NCI-H1092 treated with DMSO at 0.1 percent for 48 hours (cell line): ENCODE results near the gene FGF1.

Experiments used
- DNase-seq: peaks from one replicate; lab custom pipeline; 2025; lab: John Stamatoyannopoulos, UW

Gene FGF1

DNA sequence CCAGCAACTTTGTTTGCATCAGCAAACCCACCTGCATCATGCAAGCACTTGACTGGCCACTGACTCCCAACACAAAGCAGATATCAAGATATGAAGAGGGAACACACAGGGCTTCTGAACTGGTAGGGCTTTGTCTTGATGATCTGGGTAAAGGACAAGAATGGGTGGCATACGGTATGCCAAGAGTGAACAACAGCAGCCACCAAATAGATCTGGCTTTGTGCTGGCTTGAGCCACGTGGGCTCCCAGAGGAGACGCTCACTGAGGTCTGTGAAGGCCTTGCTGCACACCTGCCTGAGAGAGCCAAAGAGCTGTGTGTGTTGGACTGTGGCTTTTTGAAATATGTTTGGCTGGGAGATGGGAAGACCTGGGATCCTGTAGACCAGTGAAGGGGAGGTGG lies 43.5 kb downstream of the FGF1 start:
- no peak for DNase-seq

DNA sequence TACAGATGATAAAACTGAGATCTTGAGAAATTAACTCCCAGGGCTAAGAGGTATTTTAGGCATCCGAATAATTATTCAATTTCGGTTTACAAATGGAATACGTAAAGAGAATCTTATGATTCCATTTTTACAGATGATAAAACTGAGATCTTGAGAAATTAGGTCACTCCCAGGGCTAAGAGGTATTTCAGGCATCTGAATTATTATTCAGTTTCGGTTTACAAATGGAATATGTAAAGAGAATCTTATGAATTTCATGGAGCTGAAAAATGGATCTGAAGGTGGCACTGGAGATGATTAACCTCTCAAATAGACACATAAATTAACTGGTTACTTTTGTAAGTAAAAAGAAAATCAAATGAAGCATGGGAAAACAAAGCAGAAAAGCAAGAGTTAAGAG lies 44.2 kb downstream of the FGF1 start:
- DNase-seq: no peak

DNA sequence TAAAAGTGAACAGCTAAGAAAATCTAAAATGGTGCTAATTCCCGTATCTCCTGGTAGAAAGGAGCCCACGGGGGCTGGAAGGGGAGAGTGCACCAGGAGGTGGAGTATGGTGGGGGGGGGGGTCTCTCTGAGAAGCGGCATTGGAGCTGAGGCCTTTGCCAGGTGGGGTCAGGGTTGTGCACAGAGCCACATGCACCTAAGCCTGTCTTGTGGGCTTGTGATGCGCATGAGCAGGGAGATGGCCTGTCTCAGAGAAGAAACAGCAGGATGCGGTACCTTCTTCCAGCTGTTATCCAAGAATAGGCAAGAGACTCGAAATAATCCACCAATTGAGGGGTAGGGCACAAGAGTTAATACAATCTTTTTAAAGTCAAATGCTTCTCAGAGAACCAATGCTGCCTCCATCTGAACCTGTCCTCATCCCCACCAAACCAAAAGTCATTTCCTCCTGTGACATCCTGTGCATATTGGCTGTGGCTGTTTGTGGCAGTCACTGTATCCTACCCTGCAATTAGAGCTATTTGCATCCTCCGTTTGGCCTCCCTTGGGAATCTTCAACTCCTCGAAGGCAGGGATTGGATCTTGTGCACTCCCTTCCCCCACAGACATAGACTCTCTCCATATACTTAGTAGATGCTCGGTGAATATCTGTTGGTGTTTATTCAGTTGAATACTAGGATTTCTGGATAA lies 45.4 kb downstream of the FGF1 start:
- DNase-seq: no peak

DNA sequence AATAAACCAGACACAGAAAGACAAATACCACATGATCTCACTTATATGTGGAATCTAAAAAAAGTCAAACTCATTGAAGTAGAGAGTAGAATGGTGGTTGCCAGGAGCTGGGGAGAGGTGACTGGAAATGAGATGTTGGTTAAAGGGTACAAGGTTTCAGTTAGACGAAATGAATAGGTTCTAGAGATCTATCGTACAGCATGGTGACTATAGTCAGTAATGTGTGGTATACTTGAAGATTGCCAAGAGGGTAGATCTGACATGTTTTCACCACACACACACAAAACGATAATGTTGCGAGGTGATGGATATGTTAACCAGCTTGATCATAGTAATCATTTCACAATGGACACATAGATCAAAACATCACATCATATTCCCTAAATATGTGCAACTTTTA lies 46.4 kb downstream of the FGF1 start:
- no peak for DNase-seq

DNA sequence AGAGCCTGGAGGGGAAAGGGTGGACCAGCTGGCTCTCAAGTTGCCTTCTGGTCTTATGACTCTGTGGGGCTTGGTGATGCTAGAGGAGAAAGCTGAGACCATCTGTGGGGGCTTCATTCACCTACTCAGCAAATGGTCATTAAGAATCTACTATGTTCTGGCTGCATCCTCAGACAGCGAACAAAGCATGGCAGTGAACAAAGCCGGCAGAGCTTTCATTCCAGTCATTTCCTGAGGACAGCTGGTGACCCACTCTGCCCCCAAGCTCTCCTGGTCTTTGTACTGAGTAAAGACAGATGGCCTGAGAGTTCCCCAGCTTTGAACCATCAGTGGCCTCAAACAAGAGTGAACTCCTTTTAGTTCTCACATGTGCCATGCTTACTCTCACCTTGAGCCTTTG lies 48.0 kb downstream of the FGF1 start:
- DNase-seq: no peak

DNA sequence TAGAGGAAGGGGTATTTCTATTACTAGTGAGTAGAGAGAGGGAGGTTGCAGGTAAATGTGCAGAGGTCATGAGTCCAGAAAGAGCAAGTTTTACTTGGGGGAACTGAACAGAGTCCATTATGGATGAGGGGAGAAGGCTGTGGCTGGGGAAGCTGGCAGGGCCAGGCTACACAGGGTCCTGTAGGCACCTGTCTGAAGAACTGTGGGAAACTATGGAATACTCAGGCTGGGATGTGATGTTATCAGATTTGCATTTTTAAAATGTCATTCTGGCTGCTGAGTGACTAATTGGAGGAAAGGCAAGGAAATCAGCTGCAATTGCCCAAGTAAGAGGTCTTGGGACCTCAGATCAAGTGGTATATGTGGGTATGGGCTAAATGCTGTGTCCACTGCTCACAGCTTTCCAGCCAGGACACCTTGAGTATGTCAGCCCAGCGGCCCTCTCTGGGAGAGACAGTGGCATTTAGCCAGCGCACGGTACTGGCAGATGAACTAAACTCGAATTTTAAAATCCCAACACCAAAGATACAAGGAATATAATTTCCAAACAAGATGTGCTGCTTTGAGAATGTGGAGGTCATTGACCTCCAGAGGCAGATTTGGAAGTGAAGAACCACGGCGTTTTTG lies 49.1 kb downstream of the FGF1 start:
- DNase-seq: no peak

DNA sequence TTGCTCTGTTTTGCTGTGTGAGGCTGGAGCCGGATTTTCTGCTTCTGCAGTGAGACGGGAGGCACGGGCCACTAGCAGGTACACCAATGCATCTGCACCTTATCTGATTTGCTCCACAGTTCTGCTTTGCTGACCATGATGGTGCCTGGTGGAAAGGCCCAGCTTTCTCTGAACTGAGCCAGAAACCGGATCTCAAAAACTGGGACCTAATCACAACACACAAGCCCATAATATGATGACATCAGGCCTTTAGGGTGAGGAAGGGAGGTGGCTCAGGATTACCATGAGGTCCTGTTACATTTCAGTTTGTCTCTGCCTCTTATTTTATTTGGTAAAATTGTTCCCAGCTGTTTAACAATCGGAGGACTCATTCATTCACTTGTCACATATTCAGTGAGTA lies 49.8 kb downstream of the FGF1 start:
- DNase-seq: no peak

DNA sequence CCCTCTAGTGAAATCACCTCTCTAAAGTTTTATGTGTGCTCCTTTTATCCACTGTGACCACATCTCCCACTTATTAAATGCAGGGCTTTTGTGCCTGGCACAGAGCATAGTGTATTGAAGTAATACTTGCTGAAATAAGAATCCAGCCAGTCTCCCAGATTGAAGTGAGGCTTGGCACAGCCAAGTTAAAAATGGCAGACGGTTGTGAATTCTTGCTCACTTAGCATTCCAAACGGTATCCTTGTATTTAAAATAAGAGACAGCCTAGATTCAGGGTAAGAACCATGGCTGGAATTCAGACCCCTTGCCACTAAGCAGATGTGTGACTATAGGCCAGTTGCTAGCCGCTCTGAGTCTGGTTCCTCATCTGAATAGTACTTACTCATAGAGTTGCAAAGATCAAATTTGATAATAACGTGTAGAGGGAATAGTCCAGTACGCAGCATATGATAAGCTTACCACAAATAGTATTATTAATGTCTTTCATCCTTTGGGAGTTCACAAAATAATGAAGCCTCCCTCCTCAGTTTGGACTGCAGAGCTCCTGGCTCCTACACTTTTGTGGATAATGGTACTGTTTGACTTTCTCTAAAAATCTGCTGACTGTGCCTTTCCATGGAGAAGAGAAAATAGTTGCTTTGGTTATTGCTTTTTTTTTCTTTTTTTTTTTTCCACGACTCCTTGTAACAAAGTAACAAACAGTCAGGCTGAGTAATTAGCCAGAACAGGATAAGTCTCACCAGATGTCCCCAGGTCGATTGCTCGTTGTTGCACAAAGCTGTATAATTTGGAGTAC lies 51.5 kb downstream of the FGF1 start:
- no peak for DNase-seq

DNA sequence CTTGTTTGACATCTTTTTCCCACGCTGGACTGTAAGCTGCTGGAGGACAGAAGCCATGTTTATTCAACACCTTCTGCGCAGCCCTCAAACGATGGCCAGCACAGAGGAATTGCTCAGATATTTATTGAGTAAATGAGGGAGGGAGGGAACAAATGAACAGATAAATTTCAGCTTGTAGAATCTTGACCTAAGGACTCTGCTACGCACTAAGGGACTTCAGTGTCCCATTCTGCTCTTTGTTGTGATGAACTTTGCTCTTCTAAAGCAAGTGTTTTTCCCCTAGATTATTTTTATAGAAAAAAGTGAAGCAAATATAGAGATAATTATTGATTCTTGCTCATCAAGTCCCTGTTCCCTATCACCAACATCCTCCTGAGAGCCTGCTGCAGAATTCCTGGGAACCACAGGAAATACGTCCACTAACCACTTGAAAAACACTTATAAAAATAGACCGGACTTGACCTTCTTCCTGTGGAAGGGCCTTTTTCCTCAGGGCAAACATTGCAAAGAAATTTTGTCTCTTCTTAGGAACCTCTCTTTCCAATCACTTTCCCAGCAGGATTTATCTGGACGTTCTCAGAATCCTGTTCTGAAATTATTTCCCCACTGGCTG lies 54.9 kb downstream of the FGF1 start:
- no peak for DNase-seq

DNA sequence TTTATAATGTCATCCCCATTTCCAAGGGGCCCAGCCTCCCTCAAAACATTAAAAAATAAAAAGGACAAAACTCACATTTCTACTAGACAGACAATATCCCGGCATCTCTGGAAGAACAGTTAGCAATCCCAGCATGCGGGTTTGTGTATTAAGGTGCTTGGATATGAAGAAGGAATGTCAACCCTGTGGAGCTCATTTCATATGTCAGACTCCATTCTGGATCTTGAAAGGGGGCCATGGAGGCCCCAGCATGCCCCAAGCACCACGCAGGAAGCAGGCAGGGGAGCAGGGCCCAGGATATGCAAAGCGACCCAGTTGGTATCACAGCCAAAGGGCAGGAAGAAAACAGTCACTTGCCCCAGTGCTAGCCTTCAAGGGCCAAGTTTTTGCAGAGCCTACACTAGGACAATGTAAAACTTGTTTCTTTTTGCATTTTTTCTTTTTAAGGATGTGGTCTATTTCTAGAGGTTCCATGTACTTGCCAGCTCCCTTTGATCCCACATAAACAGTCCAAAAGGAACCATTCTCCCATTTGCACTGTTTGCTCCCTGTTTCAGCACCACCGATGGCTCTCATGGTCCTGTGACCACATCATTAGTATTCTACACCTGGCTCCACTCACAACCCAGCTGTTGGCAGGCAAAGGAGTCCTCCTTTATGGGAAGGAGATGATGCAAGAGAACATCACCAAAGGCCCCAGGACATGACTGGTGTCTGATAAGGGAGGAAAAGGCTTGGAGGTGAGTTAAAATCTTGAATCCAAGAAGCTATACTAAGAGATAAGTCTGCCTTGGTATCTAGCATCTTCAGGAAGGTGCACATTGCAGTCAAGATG lies 58.3 kb downstream of the FGF1 start:
- no peak for DNase-seq

DNA sequence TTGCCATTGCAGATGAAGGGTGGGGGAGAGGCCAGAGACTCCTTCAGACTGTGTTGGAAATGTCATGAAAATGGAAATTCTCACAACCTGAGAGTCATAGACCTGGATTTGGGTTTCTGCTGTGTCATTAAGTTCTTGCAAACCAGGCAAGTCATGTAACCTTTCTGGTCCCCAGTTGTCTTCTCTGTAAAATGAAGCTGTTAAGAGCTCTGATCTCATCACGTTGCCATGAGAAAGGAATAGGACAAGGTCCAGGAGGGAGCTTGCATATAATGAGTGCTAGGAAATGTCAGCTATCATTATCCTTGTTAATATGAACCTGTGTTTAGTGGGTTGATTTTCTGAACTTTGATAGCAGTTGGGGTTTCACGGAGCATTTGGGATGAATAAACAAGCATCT lies 59.1 kb downstream of the FGF1 start:
- DNase-seq: no peak

DNA sequence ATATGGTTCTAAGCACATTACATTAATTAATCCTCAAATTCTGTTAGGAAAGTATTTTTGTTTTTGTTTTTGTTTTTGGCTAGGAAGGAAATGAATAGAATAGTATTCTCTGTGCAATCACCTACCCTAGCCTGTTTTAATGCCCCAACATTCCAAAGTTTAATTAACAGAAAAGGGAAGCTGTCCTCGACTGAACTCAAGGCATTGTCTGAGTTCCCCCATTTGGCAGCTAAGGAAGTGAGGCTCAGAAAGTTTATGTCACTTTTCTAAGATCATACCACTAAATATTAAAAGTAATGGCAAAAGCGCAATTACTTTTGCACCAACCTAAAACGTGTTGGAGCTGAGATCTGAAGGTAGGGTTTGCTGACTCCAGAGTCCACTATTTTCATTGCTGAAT lies 59.8 kb downstream of the FGF1 start:
- DNase-seq: no peak

DNA sequence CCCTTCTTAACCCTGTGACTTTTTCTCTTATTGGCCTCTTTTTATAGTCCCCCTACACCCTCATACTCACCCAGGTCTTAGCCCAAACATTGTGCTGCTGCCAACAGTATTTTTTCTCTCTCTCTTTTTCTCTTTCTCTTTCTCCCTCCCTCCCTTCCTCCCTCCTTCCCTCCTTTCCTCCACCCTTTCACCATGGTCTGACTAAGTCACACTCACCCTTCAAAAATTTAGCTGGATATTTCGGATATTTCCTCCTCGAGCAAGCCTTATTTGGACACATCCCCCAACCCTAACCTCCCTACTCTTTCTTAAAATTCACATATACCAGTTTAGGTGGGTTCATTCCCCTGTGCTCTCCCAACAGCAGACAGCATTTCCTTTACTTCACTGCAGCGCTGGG lies 64.7 kb downstream of the FGF1 start:
- no peak for DNase-seq

DNA sequence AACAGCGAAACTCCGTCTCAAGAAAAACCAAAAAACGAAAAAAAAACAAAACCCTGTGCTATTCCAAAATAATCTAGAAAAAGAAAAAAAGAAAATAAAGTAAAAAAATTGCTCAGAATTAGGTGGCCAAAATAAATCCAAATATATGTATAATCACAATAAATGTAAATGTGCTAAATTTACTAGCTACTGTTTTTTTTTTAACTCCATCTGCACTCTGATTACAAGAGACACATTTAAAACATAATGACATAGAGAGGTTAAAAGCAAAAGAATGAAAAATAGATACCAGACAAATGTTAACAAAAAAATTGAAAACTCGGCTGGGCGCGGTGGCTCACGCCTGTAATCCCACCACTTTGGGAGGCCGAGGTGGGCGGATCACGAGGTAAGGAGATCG lies 66.1 kb downstream of the FGF1 start:
- no peak for DNase-seq

DNA sequence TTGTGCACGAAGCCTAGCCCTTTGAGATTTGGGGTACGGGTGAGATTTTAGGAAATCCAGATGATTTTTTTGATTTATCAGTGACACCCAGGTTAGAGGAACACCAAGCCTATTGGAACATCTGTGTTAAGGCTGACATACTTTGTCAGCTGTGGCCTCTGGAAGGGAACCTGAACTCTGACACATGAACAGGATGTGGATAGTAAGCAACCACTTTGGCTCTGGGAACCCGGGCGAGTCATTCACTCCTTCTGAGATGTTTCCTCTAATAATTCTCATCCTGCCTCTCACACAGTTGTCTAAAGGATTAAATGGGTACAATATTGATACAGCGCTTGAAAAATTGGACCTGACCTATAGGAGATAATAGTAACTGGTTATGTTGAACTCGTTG lies 67.8 kb downstream of the FGF1 start:
- no peak for DNase-seq

DNA sequence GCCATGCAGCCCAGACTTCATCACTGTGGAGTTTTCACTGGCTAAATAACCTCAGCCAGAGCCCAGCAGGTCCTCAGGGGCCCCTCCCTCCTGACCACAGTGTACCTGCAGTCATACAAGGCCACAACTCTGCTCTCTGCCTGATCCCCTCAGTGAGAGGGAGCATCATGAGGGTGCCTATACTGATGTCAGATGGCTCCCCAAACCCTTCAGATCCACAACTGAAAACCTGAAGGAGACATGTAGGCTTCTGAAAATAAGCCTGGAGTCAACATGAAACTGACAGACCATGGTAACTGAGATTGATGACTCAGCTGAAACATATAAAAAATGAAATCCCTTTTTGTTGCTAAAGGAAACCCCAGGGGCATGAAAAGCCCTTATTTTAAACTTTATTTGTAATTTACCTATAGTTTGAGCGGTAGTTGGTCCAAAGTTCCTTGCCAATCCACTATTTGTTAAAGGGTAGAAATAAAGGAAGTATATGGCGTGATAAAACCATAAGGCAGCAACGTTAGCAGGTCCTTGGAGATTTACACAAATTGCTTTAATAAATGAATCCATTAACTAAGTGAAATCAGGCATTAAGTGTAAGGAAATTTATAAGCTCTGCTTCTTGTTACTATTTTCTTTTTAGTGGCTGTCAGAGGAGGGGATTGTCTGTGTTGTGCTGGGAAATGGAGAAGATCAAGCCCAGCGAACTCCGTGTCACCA lies 68.3 kb downstream of the FGF1 start:
- DNase-seq: no peak

DNA sequence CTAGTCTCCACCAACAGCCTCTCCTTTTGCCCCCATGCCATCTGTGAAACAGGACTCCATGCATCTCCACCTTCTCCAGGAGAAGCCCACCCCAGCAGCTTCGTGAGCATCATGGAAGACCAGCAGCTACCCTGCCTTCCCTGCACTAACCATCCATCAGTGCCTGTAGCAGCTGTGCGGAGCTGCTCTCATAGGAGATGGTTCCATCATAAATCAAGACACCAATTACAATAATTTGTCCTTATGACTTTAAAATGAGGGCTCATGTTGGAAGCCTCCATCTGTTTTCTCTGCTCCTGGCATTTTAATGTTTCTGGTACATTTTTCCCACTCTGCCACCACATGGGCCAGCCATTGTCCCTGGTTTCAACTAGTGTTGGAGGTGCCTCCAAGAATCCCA lies 69.9 kb downstream of the FGF1 start:
- DNase-seq: no peak

DNA sequence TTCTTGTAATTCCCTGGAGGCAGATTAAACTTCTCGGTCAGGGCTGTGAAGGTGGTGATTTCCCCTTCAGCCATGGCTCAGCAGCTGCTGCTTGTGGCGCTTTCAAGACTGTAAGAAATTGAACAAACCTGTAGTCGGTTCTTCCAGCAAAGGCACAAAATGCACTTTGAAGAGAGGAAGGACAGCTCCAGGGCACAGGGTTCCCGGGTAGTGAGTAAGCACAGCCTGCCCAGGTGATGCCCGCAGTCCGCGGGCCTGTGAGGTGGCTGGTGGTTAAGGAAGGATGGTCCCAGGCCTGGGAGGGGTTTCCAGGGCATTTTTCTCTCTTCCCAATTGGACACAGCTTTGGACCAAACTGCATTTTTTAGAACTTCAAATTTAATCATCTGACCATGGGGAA lies 71.8 kb downstream of the FGF1 start:
- no peak for DNase-seq

DNA sequence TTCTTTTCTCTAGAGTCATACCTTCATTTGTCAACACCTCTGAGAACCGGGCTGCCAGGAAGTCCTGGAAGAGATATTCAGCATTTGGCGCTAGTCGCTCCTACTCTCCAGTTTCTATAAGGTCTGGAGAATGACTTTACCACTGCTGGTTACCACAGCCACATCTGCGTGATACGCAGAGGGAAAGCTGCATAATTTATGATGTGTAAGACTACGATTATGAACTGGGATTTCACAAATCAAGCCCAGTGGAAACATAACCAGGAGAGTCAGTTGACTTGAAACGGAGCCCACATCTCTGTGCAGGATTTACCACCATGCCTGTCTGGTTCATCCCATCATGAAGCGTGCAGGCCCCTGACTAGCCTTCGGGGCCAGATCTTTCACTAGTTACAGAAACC lies 72.6 kb downstream of the FGF1 start:
- no peak for DNase-seq

DNA sequence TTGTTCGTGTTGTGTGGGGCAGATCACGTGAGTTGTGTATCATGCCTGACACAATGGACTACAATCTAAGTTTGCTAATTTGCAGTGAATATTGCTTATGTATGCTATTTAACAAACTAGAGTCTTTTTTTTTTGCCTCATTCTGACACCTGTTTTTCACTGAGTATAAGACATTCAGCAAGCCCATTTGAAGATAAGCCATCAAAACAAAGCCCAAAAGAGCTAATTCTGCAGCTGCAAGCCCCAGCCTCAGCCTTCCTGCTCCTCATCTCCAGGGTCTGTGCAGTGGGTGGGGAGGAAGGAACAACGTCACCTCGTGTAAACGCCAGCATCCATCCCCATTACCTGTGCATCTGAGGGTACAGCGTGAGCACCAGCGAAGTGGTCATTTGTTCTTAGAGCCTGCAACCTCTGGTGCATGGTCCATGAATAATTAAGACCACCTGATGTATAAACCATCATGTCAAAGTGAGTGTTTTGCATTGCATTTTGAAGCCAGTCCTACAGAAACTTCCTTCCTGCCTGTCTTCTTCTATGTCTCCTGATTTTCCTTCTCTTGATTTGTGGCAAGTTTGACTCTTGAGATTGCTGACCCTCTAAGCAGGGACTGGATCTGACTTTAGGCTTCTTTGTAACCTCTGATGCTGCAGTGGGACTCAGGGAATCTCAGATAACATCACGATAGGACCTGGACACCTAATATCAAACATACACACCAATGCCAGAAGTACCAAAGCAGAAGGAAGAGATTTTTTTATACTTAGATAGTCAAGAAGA lies 73.2 kb downstream of the FGF1 start:
- DNase-seq: no peak

DNA sequence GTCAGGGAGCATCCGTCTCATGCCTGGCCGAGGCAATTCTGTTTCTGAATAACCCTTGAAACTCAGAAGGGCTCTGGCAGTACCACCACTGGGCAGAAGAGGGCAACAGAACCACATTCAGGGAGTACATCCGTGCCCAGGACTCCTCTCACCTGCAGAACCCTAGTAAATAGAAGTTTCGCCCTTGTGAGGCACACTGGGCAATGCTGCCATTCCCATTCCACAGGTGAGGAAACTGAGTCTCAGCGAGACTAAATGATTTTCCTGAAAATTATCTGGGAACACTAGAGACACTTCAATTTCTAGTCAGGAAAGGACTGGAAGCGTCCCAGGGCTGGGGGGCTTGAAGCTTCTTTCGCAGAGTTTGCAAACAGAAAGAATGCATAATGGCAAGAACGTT lies 74.7 kb downstream of the FGF1 start:
- peak; percentile 33 for DNase-seq
